K562 (cell line): ENCODE data around the gene CD4. TPM values are rescaled to one million over a fixed set of nuclear protein-coding genes. Genes with fewer than 3 reads are reported as not detected.

Experiments
- BCL6 ChIP-seq: fragments of 250-450 bp; sonication (Bioruptor Pico); IDR thresholded peaks from 2 replicates; pipeline ENCODE4 v1.4.0; 2020
- CSDE1 ChIP-seq, 2 experiments: fragments of 450-650 bp; IDR thresholded peaks; 2 replicates each; pipeline ENCODE4 v1.6.1; 2016; ENCODE audit warnings: mild to moderate bottlenecking in 1 of 2
- GTF3C2 ChIP-seq: IDR thresholded peaks from 3 replicates; pipeline ENCODE4 v1.6.1; 2011; ENCODE audit warnings: borderline replicate concordance, mild to moderate bottlenecking, moderate library complexity; ENCODE audit not compliant: insufficient read length; ENCODE audit errors: extremely low read depth
- KDM5B ChIP-seq: fragments of 200-600 bp; sonication (generic); IDR thresholded peaks from 2 replicates; pipeline ENCODE4 v1.6.1; 2012; ENCODE audit warnings: low read depth, mild to moderate bottlenecking, moderate library complexity, low read length, control low read depth, inconsistent platforms; ENCODE audit not compliant: insufficient replicate concordance
- KLF13 ChIP-seq: fragments of 450-650 bp; IDR thresholded peaks from 2 replicates; pipeline ENCODE4 v1.6.1; 2016; ENCODE audit warnings: missing genetic modification characterization, low read depth, mild to moderate bottlenecking, missing compliant biosample characterization, moderate library complexity, borderline replicate concordance
- NFRKB ChIP-seq: fragments of 450-650 bp; IDR thresholded peaks from 2 replicates; pipeline ENCODE4 v1.6.1; 2016; ENCODE audit warnings: low read depth
- PPARD ChIP-seq: fragments of 250-450 bp; sonication (Bioruptor Pico); IDR thresholded peaks from 2 replicates; pipeline ENCODE4 v1.8.0; 2022; ENCODE audit warnings: inconsistent platforms, mild to moderate bottlenecking, moderate library complexity
- RBFOX2 ChIP-seq: fragments of 200-400 bp; formaldehyde crosslinking; IDR thresholded peaks from 2 replicates; pipeline ENCODE4 v1.6.1; 2017; ENCODE audit warnings: low read depth, mild to moderate bottlenecking, low read length, moderate library complexity
- SFPQ ChIP-seq: fragments of 200-400 bp; formaldehyde crosslinking; IDR thresholded peaks from 2 replicates; pipeline ENCODE4 v1.6.1; 2017; ENCODE audit warnings: mild to moderate bottlenecking, low read depth, low read length, moderate library complexity
- ZNF764 ChIP-seq: fragments of 250-450 bp; sonication (Bioruptor Pico); IDR thresholded peaks from 2 replicates; pipeline ENCODE4 v1.4.0; 2020; ENCODE audit warnings: low read depth, mild to moderate bottlenecking, moderate library complexity
- ZNF778 ChIP-seq: fragments of 450-650 bp; formaldehyde crosslinking; IDR thresholded peaks from 2 replicates; pipeline ENCODE4 v1.4.0; 2020; ENCODE audit warnings: mild to moderate bottlenecking, moderate library complexity
- polyA plus RNA-seq, 8 experiments: library from polyadenylated mRNA; depleted of rRNA in 4 of 8; stranded (reverse) in 5 of 8; unstranded in 3 of 8; fragments of >200 nt; fragmentation: Nextera tagmentation in 2 of 8; fragmentation: Illumina TruSeq in 1 of 8; extraction: Ambion mirVana in 2 of 8; extraction: Trizol in 1 of 8; gene quantifications; 2 replicates each; pipeline versions ENCODE4 v1.2.1 to v1.2.3, GENCODE V29; 2011 to 2014; ENCODE audit warnings: inconsistent platforms in 1 of 8, missing spikeins in 1 of 8
- total RNA-seq, 7 experiments: library from RNA; depleted of rRNA in 6 of 7; stranded (reverse); fragments of >200 nt in 6 of 7; fragmentation: Illumina TruSeq in 2 of 7; extraction: Trizol in 2 of 7; gene quantifications; 2 replicates each; pipeline versions ENCODE4 v1.2.1 to v1.2.3, GENCODE V29; 2011 to 2021; ENCODE audit warnings: low replicate concordance in 1 of 7
- TF ChIP-seq, protein P1 (sequence below): fragments of 450-650 bp; IDR thresholded peaks from 2 replicates; pipeline ENCODE4 v1.7.0; 2016; ENCODE audit warnings: borderline replicate concordance
- TF ChIP-seq, protein P2 (sequence below): fragments of 450-650 bp; IDR thresholded peaks from 2 replicates; pipeline ENCODE4 v1.7.1; 2018; ENCODE audit warnings: mild to moderate bottlenecking, low read depth; ENCODE audit not compliant: partially characterized antibody

Gene CD4
- total and polyA plus RNA-seq, 9 of the 15 experiments (the other 6 are each of a cell fraction or from before 2014, with no cell fraction given): 0.06 to 0.27 (median 0.09) TPM; not detected in 5

DNA sequence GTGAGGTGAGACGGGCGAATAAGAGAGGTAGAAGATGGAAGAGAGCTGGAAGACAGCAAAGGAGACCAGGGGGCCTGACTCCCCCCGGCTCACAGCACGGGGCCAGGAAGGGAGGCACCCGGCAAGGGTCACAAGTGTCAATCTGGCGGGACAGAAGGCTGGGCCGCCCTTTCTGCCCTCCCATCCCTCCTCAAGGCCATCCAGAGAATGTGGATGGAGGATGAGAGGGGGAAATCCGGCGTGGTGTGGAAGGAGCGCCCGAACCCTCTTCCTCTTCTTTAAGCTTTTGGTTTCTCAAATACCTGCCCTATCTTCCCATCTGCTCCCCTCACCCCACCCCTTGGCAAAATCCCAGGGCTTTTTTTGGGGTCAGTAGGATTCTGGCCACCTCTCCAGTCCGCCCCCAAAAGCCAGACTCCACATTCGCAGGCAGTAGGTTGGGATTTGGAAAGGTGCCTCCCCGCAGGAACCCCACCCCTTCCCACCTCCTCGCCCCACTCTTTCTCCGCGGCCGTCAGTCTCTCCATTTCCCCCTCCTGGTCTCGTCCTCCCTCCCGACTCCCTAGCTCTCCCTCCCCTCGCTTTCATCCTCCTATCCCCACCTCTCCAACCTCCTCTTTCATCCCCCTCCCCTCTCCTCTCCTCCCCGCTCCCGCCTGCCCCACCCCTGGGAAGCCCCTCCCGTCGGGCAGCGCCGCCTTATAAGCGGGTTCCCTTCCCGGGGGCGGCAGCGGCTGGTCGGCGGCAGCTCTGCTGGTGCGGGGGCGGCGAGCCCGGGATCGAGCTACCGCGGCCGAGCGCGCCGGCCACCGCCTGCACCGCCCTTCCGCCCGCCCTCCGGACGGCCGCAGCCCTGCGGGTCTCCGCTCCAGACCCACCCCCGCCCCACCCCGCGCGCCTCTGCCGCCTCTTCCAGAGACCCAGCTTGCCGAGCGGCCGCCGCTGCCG, 23.4 kb upstream of the CD4 start, which contains the start of gene PTMS (continued):
- TF ChIP-seq, protein P1, sequence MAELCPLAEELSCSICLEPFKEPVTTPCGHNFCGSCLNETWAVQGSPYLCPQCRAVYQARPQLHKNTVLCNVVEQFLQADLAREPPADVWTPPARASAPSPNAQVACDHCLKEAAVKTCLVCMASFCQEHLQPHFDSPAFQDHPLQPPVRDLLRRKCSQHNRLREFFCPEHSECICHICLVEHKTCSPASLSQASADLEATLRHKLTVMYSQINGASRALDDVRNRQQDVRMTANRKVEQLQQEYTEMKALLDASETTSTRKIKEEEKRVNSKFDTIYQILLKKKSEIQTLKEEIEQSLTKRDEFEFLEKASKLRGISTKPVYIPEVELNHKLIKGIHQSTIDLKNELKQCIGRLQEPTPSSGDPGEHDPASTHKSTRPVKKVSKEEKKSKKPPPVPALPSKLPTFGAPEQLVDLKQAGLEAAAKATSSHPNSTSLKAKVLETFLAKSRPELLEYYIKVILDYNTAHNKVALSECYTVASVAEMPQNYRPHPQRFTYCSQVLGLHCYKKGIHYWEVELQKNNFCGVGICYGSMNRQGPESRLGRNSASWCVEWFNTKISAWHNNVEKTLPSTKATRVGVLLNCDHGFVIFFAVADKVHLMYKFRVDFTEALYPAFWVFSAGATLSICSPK: no peak
- TF ChIP-seq ZNF778 (CRISPR knock-in tag) (no peak), RBFOX2 (peak; percentile 44), KLF13 (tag) (no peak), SFPQ (no peak), CSDE1 (IDR thresholded peaks at IDR 0.05) (no peak), BCL6 (CRISPR knock-in tag) (no peak), ZNF764 (CRISPR knock-in tag) (no peak), PPARD (CRISPR knock-in tag) (no peak), GTF3C2 (no peak), NFRKB (no peak), KDM5B (peak; percentile 72)
- TF ChIP-seq, protein P2, sequence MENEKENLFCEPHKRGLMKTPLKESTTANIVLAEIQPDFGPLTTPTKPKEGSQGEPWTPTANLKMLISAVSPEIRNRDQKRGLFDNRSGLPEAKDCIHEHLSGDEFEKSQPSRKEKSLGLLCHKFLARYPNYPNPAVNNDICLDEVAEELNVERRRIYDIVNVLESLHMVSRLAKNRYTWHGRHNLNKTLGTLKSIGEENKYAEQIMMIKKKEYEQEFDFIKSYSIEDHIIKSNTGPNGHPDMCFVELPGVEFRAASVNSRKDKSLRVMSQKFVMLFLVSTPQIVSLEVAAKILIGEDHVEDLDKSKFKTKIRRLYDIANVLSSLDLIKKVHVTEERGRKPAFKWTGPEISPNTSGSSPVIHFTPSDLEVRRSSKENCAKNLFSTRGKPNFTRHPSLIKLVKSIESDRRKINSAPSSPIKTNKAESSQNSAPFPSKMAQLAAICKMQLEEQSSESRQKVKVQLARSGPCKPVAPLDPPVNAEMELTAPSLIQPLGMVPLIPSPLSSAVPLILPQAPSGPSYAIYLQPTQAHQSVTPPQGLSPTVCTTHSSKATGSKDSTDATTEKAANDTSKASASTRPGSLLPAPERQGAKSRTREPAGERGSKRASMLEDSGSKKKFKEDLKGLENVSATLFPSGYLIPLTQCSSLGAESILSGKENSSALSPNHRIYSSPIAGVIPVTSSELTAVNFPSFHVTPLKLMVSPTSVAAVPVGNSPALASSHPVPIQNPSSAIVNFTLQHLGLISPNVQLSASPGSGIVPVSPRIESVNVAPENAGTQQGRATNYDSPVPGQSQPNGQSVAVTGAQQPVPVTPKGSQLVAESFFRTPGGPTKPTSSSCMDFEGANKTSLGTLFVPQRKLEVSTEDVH: no peak
